HFFc6 (cell line): ENCODE data around the gene NEB. TPM values are rescaled to one million over a fixed set of nuclear protein-coding genes. Genes with fewer than 3 reads are reported as not detected.
"Not testable (repeated sequence)": the region's sequence is repeated elsewhere in the genome, so short reads cannot be mapped to it uniquely, and the experiment has no call there.

Source experiments
- DNase-seq: peaks from one replicate; pipeline ENCODE4 v3.0.0-alpha.2; 2018
- H3K27ac Mint-ChIP-seq: 2 replicates; pipeline ENCODE4 v1.8.0; 2020; ENCODE audit warnings: mild to moderate bottlenecking, mixed read lengths
- H3K27me3 Mint-ChIP-seq: 2 replicates; pipeline ENCODE4 v1.8.0; 2021; ENCODE audit warnings: mild to moderate bottlenecking, moderate library complexity, mixed read lengths; ENCODE audit not compliant: insufficient read depth
- H3K36me3 Mint-ChIP-seq: 2 replicates; pipeline ENCODE4 v1.8.0; 2021; ENCODE audit warnings: low read depth, mixed read lengths
- H3K4me1 Mint-ChIP-seq: 2 replicates; pipeline ENCODE4 v1.8.0; 2020; ENCODE audit warnings: low read depth, mixed read lengths
- H3K4me3 Mint-ChIP-seq: 2 replicates; pipeline ENCODE4 v1.8.0; 2020; ENCODE audit warnings: mild to moderate bottlenecking, moderate library complexity, mixed read lengths
- H3K9me3 Mint-ChIP-seq: 2 replicates; pipeline ENCODE4 v1.8.0; 2020; ENCODE audit warnings: mild to moderate bottlenecking, mixed read lengths
- total RNA-seq, 6 experiments: library from RNA; stranded (reverse); fragmentation: NEBNext Ultra II Directional; extraction: Animal tissue kit (Norgen Biotek cat#: 25700); gene quantifications; 2 replicates in 1 of 6; 3 replicates in 5 of 6; pipeline ENCODE4 v1.2.3, GENCODE V29; 2021
- TF ChIP-seq, protein P1 (sequence below): fragments of 200-600 bp; sonication (generic); IDR thresholded peaks from 2 replicates; pipeline ENCODE4 v1.5.0; 2021; ENCODE audit warnings: antibody characterized with exemption, mild to moderate bottlenecking

The NEB gene
- total RNA-seq, 6 experiments from 2014 or later: under 0.01 TPM; not detected in 5

GRCh38 chr2:151591250-151591907, 142.9 kb downstream of the NEB start:
- H3K4me1 Mint-ChIP-seq, H3K27ac Mint-ChIP-seq, H3K27me3 Mint-ChIP-seq, DNase-seq, H3K36me3 Mint-ChIP-seq, H3K9me3 Mint-ChIP-seq, H3K4me3 Mint-ChIP-seq: not testable (repeated sequence)
- TF ChIP-seq, protein P1, sequence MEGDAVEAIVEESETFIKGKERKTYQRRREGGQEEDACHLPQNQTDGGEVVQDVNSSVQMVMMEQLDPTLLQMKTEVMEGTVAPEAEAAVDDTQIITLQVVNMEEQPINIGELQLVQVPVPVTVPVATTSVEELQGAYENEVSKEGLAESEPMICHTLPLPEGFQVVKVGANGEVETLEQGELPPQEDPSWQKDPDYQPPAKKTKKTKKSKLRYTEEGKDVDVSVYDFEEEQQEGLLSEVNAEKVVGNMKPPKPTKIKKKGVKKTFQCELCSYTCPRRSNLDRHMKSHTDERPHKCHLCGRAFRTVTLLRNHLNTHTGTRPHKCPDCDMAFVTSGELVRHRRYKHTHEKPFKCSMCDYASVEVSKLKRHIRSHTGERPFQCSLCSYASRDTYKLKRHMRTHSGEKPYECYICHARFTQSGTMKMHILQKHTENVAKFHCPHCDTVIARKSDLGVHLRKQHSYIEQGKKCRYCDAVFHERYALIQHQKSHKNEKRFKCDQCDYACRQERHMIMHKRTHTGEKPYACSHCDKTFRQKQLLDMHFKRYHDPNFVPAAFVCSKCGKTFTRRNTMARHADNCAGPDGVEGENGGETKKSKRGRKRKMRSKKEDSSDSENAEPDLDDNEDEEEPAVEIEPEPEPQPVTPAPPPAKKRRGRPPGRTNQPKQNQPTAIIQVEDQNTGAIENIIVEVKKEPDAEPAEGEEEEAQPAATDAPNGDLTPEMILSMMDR: peak; percentile 72

DNA sequence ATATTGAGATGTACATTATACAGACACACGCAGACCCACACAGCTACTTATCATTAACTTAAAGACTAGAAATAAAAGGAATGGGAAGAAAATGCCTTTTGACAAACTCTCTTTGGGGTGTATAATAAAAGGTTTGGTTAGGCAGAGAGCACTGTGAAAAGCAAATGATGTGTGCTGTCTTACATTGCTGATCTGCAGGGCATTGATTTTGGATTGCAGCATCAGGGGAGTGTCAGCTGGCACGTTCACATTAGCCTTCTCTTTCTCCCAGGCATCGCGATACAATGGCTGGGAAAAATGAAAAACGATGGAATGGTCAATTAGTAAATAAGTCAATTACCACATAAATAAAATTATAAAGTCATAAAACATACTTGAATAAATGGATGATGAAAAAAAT, 153.0 kb downstream of the NEB start:
- H3K27ac Mint-ChIP-seq, H3K9me3 Mint-ChIP-seq, H3K36me3 Mint-ChIP-seq, H3K4me1 Mint-ChIP-seq, DNase-seq, H3K4me3 Mint-ChIP-seq, H3K27me3 Mint-ChIP-seq: not testable (repeated sequence)

DNA sequence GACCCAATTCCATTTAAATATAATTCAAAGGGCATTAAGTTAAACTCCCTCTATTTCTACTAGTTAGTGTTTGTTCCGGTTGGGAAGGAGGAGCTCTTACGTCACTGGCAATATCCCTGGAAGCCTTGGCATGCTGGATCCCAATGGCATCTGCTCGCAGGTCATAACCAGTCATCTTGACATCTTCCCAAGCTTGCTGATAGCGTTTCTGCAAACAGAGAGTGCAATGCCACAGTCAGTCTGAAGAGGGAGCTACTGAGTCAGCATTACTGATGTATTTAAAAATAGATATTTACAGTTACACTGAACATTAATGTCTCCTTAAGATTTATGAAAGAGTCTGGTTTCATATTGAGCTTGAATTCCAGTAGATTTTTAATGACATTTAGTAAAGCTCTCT, 153.6 kb downstream of the NEB start:
- not testable (repeated sequence) for H3K36me3 Mint-ChIP-seq, H3K27ac Mint-ChIP-seq, DNase-seq, H3K27me3 Mint-ChIP-seq, H3K9me3 Mint-ChIP-seq, H3K4me1 Mint-ChIP-seq, H3K4me3 Mint-ChIP-seq

GRCh38 chr2:151577116-151577515, 157.2 kb downstream of the NEB start:
- TF ChIP-seq, protein P1: no peak
- no peak overlapping the region for H3K4me3 Mint-ChIP-seq
- H3K27me3 Mint-ChIP-seq: no peaks in the 10 kb centered on the region
- H3K9me3 Mint-ChIP-seq: no peaks in the 10 kb centered on the region
- no peak for DNase-seq
- no peaks in the 10 kb centered on the region for H3K4me1 Mint-ChIP-seq
- H3K36me3 Mint-ChIP-seq: no peaks in the 10 kb centered on the region
- no peak overlapping the region for H3K27ac Mint-ChIP-seq

- H3K36me3 Mint-ChIP-seq: no peaks in the 10 kb centered on the region
- no peak overlapping the region for H3K4me3 Mint-ChIP-seq
- no peak overlapping the region for H3K27ac Mint-ChIP-seq
- TF ChIP-seq, protein P1: no peak
- no peaks in the 10 kb centered on the region for H3K9me3 Mint-ChIP-seq
- no peaks in the 10 kb centered on the region for H3K4me1 Mint-ChIP-seq
- no peaks in the 10 kb centered on the region for H3K27me3 Mint-ChIP-seq
- no peak for DNase-seq
Measured at GRCh38 chr2:151576080-151576479, 158.2 kb downstream of the NEB start.

DNA sequence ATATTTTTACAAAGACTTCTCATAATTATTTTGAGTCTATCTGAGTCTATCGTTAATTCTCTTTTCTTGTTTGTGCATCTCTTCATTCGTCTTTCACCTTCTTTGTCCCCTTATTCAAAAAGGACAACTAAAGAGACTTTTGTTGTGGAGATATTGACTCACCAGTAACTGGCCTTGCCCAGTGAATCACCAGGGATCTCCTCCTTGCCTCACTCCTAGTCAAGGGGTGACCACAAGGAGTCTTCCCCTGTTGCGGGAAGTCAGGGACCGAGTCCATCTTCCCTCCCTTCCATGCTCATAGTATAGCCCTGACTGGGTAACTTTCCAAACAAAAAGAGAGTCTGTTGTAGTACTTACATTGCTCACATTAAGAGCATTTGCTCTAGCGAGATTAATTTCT, 158.9 kb downstream of the NEB start:
- peak; percentile 15 for DNase-seq
- no peaks in the 10 kb centered on the region for H3K36me3 Mint-ChIP-seq
- H3K27me3 Mint-ChIP-seq: no peaks in the 10 kb centered on the region
- H3K4me3 Mint-ChIP-seq: no peak overlapping the region
- no peaks in the 10 kb centered on the region for H3K4me1 Mint-ChIP-seq
- H3K27ac Mint-ChIP-seq: no peak overlapping the region
- TF ChIP-seq, protein P1: no peak
- H3K9me3 Mint-ChIP-seq: no peaks in the 10 kb centered on the region

- no peak overlapping the region for H3K27ac Mint-ChIP-seq
- TF ChIP-seq, protein P1: no peak
- H3K27me3 Mint-ChIP-seq: no peaks in the 10 kb centered on the region; the same call in 1 of the 2 replicates
- no peaks in the 10 kb centered on the region for H3K36me3 Mint-ChIP-seq
- no peaks in the 10 kb centered on the region for H3K4me1 Mint-ChIP-seq
- DNase-seq: no peak
- no peak overlapping the region for H3K4me3 Mint-ChIP-seq
- H3K9me3 Mint-ChIP-seq: no peaks in the 10 kb centered on the region
Measured at GRCh38 chr2:151570191-151570590, 164.1 kb downstream of the NEB start.
